Measurements from ENCODE around the gene SEPTIN5.

SEPTIN5 gene

GRCh38 chr22:19748991-19749664, 34.8 kb downstream of the SEPTIN5 start:
- no peak for DNase-seq (ENCODE audit: low read depth)

- DNase-seq (ENCODE audit: low read depth), result no peak
Measured at GRCh38 chr22:19749876-19750275, 35.6 kb downstream of the SEPTIN5 start.

- DNase-seq (ENCODE audit: low read depth), result no peak
Measured at GRCh38 chr22:19750507-19751490, 36.5 kb downstream of the SEPTIN5 start.

GRCh38 chr22:19751497-19752245, 37.4 kb downstream of the SEPTIN5 start:
- no peak for DNase-seq (ENCODE audit: low read depth)

GRCh38 chr22:19753090-19753842, 39.0 kb downstream of the SEPTIN5 start:
- no peak for DNase-seq (ENCODE audit: low read depth)

GRCh38 chr22:19753996-19754700, 39.8 kb downstream of the SEPTIN5 start:
- no peak for DNase-seq (ENCODE audit: low read depth)

GRCh38 chr22:19754701-19755144, 40.4 kb downstream of the SEPTIN5 start:
- no peak for DNase-seq (ENCODE audit: low read depth)

- DNase-seq (ENCODE audit: low read depth), result no peak
Measured at GRCh38 chr22:19755145-19755710, 40.9 kb downstream of the SEPTIN5 start.

- no peak for DNase-seq (ENCODE audit: low read depth)
Measured at GRCh38 chr22:19755722-19756287, 41.5 kb downstream of the SEPTIN5 start.

- peak; percentile 42 for DNase-seq (ENCODE audit: low read depth)
Measured at GRCh38 chr22:19756288-19757128, 42.2 kb downstream of the SEPTIN5 start.

GRCh38 chr22:19757140-19757984, 43.1 kb downstream of the SEPTIN5 start:
- no peak for DNase-seq (ENCODE audit: low read depth)

GRCh38 chr22:19757985-19758895, 43.9 kb downstream of the SEPTIN5 start:
- no peak for DNase-seq (ENCODE audit: low read depth)

- no peak for DNase-seq (ENCODE audit: low read depth)
Measured at GRCh38 chr22:19758896-19759426, 44.7 kb downstream of the SEPTIN5 start.

- no peak for DNase-seq (ENCODE audit: low read depth)
Measured at GRCh38 chr22:19759427-19760057, 45.2 kb downstream of the SEPTIN5 start.

GRCh38 chr22:19760058-19760950, 46.0 kb downstream of the SEPTIN5 start, which contains the start of gene TBX1:
TSS of gene TBX1 (plus strand) at chr22:19760778. CDS start at chr22:19760844, 66 bp downstream.
- DNase-seq (ENCODE audit: low read depth), result no peak

Measured in stimulated activated CD8-positive, alpha-beta memory T cell treated with anti-CD3 and anti-CD28 coated beads, Interleukin-15, amount 100 ng/mL, for 1 hour (primary cell).